Measurements from ENCODE around the gene FTH1.

FTH1 gene

DNA sequence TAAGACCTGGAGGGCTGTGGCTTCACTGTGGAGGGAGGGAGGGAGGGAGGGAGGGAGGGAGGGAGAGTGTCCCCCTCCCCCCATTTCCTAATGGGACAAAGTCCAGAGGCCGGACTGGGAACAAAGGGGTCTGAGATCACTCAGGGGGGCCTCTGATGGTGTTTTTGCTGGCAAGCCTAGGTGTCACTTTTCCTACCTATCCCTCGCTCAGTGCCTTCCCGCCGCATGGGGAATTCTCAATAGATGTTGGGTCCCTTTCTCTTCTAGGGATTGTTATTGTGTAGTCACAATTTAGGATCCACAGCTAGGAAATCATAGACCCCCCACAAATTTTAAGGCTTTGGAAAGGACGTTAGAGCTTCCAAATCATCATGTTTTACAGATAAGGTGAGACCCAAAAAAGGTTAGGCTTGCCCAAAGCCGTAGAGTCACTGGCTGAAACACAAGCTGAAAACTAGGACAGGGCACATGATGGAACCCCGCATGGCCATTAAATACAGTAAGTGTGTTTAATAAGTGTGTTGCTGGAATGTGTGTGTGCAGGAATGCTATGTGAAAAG lies 4.8 kb upstream of the FTH1 start:
- no peak for TF ChIP-seq ZFX (IDR thresholded peaks at IDR 0.05; ENCODE audit: borderline replicate concordance)
- TF ChIP-seq, protein P1, sequence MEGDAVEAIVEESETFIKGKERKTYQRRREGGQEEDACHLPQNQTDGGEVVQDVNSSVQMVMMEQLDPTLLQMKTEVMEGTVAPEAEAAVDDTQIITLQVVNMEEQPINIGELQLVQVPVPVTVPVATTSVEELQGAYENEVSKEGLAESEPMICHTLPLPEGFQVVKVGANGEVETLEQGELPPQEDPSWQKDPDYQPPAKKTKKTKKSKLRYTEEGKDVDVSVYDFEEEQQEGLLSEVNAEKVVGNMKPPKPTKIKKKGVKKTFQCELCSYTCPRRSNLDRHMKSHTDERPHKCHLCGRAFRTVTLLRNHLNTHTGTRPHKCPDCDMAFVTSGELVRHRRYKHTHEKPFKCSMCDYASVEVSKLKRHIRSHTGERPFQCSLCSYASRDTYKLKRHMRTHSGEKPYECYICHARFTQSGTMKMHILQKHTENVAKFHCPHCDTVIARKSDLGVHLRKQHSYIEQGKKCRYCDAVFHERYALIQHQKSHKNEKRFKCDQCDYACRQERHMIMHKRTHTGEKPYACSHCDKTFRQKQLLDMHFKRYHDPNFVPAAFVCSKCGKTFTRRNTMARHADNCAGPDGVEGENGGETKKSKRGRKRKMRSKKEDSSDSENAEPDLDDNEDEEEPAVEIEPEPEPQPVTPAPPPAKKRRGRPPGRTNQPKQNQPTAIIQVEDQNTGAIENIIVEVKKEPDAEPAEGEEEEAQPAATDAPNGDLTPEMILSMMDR (IDR thresholded peaks at IDR 0.05), result no peak
- H3K27ac ChIP-seq, result peak overlapping the region; percentile 84

DNA sequence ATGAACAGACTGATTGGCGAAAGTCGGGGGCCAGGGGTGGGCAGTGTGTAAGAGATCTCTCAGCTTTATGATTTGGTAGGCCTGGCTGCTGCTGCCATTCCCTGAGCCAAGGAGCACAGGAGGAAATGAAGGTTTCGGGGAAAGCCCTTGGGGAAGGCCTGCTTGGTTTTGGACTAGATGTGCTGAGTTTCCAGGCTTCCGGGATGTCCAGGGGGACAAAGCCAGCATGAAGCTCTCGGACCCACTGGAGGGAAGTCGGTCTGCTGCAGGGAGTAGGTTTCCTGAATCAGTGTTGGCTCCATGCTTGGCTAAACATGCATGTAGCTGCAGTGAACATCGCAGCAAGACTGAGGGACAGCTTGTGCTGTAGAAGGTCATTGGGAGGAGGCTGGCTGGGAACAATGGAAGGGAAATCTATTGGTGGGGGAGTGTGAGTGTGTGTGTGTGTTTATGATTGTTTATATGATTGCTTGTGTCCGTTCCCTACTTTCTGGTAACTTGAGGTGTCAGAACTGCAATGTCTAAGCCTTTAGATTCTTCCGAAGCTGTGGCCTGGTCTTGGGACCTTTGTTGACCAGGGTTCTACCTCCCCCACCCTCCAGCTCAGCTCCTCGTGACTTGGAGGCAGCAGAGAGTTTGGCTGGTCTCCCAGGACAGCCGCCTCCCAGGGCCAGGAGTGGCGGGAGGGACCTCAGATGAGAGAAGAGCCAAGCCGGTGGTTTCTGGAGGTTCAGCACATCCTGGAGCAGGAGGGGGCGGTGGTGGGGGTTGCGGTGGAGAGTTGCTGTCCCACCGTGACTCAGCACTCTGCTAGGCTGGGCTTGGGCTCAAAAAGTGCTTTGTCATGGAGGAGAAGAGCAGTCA lies 4.0 kb upstream of the FTH1 start:
- no peak for TF ChIP-seq ZFX (IDR thresholded peaks at IDR 0.05; ENCODE audit: borderline replicate concordance)
- TF ChIP-seq, protein P1 (IDR thresholded peaks at IDR 0.05), result no peak
- H3K27ac ChIP-seq, result peak overlapping the region; percentile 84

DNA sequence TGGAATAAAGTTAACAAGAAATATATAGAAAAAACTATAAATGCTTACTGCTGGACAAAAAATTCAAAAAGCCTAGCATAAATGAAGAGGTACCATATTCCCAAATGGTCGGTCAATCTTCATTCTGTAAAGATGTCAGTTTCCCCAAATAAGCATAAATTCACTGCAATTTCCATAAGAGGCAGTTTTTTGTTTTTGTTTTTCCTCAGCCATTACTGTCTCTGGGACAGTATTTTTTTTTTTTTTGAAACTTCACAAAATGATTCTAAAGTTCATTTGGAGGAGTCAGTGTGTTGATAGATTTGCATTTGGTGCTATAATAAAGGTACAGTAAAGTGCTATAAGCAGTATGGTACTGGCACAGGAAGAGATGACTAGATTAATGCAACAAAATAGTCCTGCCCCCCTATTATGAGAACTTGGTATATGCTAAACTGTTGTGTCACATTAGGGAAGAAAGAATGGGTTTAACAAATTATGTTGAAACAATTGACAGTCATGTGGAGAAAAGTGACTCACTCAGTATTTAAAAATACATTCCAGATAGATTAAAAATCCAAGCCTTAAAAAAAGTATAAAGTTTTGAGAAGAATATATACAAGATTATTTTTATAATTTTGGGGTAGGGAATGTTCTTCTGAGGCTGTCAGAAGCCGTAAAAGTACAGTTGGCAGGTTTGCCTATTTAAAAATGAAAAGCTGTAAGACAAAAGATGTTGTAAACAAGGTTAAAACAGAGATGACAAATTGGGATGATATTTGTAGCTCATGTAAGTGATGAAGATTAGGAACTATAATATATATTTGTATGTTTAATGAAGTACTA lies 2.6 kb upstream of the FTH1 start:
- no peak overlapping the region for H3K27ac ChIP-seq
- TF ChIP-seq ZFX (IDR thresholded peaks at IDR 0.05; ENCODE audit: borderline replicate concordance), result no peak
- TF ChIP-seq, protein P1 (IDR thresholded peaks at IDR 0.05), result no peak

DNA sequence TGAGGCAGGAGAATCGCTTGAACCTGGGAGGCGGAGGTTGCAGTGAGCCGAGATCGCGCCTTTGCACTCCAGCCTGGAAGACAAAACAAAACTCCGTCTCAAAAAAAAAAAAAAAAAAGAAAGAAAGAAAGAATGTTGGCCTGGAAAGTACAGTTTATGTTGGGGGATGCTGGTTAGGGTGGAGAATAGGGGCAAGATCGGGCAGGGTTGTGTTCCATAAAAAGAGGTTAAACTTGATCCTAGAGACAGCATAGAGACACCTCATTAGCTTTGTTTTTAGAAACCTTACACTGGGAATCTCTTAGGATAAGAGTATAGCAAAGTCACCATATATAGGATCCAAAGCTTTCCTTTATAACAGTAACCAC lies 1.9 kb upstream of the FTH1 start:
- H3K27ac ChIP-seq, result no peak overlapping the region
- TF ChIP-seq, protein P1 (IDR thresholded peaks at IDR 0.05), result no peak
- TF ChIP-seq ZFX (IDR thresholded peaks at IDR 0.05; ENCODE audit: borderline replicate concordance), result no peak

DNA sequence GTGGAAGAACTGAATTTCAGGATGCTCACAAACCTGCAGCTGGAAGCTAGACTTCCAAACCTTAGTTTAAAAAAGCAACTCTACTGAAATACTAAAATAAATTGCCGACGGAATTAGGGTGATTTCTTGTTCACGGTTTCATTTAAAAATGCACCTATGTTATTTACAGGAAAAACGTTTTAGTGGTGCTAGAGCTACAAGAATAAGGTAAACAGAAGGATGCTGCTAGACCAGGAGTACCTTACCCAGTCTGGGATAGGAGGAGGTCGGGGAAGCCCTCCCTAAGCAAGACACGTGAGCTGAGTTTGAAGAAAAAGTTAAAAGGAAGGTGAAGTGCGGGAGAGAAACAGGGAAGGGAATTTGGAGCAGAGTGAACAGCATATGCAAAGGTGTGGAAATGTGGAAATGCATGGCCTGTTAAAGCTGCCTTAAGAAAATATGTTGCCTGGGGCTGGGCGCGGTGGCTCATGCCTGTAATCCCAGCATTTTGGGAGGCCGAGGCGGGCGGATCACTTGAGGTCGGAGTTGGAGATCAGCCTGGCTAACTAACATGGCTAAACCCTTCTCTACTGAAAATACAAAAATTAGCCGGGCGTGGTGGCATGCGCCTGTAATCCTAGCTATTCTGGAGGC lies 1.4 kb upstream of the FTH1 start:
- H3K27ac ChIP-seq, result no peak overlapping the region
- TF ChIP-seq ZFX (IDR thresholded peaks at IDR 0.05; ENCODE audit: borderline replicate concordance), result no peak
- TF ChIP-seq, protein P1 (IDR thresholded peaks at IDR 0.05), result no peak

DNA sequence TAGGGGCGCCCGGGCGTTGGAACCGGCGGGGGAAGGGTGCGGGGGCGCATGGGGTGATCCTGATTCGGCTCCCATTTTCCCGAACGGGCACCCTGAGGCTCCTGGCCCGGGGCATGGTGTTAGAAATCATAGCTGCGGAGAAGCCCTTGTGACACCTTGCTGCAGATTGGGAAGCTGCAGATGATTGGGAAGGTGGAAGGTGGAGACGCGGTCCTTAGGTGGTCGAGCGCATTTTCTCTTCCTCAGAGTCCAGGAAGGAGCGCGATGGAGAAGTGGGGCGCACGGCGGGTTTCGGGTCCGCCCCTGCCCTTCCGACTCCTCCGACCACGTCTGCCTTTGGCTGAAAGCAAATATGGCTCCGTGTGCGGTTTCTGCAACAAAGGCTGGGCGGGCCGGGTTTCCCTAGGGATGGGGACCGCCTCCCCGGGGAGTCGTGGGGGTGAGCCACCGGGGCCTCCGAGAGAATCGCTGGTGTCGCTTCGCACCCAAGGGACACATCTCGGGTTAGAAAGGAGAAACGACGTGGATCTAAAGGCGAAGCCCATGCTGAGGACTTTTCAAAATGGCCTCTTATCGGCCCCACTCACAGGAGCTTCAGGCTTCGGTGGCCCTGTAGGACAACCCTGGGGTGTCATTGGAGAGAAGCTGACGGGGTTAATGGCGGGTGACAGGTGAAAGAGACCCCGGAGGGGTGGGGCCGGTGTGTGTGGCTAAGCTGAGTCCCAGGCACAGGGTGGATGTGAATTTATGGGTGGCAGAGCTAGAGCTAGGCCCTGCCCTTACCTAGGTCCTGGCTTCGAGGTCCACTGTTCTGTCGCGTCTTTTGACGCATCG lies 707 bp upstream of the FTH1 start:
- no peak for TF ChIP-seq ZFX (IDR thresholded peaks at IDR 0.05; ENCODE audit: borderline replicate concordance)
- TF ChIP-seq, protein P1 (IDR thresholded peaks at IDR 0.05), result no peak
- peak overlapping the region; percentile 93 for H3K27ac ChIP-seq
